NB4 (cell line): ENCODE measurements around the gene UMAD1.
"Not testable (repeated sequence)": the region's sequence is repeated elsewhere in the genome, so short reads cannot be mapped to it uniquely, and the experiment has no call there.

Source experiments
- DNase-seq: peaks from one replicate; pipeline ENCODE4 v3.0.0; 2010; ENCODE audit warnings: low read depth
- H3K4me3 ChIP-seq: one replicate; pipeline ENCODE4 v1.5.1; 2011; ENCODE audit warnings: mild to moderate bottlenecking, low read depth, low read length, moderate library complexity
- CTCF ChIP-seq: IDR thresholded peaks from one replicate; pipeline ENCODE4 v1.5.1; 2012; ENCODE audit warnings: low read depth, low read length
- MYC ChIP-seq: IDR thresholded peaks from 2 replicates; pipeline ENCODE4 v1.6.1; 2011; ENCODE audit warnings: low read depth, low read length
- POLR2A ChIP-seq: IDR thresholded peaks from 2 replicates; pipeline ENCODE4 v1.6.1; 2011; ENCODE audit warnings: mild to moderate bottlenecking; ENCODE audit not compliant: insufficient read length; ENCODE audit errors: extremely low read depth
- TF ChIP-seq, protein P1 (sequence below): IDR thresholded peaks from 2 replicates; pipeline ENCODE4 v1.6.1; 2011; ENCODE audit warnings: low read depth, low read length

UMAD1 gene

DNA sequence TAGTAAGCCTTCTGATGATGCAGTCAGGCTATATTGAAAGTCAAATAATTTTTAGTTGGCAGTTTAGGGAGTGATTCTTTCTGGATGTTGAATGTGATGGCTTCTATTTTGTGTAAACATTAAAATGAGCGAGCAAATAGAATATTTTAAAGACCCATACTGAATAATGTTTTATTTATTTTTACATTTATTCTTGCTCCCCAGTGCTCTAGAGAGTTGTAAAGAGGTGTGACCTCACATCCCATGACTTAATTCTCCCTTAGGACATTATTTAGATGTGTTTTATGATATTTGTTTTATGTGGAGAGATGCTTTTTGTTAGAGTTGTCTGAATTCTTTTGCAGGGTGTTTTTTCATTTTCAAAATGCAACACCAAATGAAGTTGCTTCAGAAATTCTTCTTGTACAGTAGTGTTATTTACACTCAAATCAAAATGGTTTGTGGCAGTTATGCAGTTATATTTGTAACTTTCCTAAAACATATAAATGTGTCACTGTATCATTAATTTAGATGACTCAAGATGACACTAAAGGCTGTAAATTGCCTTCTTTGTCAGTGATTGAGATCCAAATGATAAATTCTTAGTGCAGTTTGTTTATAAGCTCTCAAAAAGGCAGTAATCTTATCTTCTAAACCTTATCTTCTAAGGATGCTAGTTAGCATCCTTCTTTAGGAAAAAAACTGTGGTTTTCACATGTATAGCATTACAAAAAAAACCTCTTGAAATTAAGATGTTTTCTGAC is 12.4 kb downstream of the UMAD1 start:
- TF ChIP-seq, protein P1, sequence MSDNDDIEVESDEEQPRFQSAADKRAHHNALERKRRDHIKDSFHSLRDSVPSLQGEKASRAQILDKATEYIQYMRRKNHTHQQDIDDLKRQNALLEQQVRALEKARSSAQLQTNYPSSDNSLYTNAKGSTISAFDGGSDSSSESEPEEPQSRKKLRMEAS, result no peak
- TF ChIP-seq CTCF, result no peak
- TF ChIP-seq MYC, result no peak
- no peak for TF ChIP-seq POLR2A
- no peak for DNase-seq
- H3K4me3 ChIP-seq, result no peak overlapping the region

- DNase-seq, result peak; percentile 59
- no peak overlapping the region for H3K4me3 ChIP-seq
- TF ChIP-seq CTCF (peak; percentile 56), MYC (no peak), POLR2A (no peak)
- TF ChIP-seq, protein P1, result no peak
These were observed 13.1 kb downstream of the UMAD1 start for GRCh38 chr7:7653593-7654187.

GRCh38 chr7:7654964-7655715 is 14.6 kb downstream of the UMAD1 start:
- H3K4me3 ChIP-seq, result no peak overlapping the region
- no peak for DNase-seq
- no peak for TF ChIP-seq CTCF
- TF ChIP-seq, protein P1, result no peak
- no peak for TF ChIP-seq POLR2A
- no peak for TF ChIP-seq MYC

GRCh38 chr7:7656459-7656858 is 15.9 kb downstream of the UMAD1 start:
- not testable (repeated sequence) for H3K4me3 ChIP-seq, DNase-seq

DNA sequence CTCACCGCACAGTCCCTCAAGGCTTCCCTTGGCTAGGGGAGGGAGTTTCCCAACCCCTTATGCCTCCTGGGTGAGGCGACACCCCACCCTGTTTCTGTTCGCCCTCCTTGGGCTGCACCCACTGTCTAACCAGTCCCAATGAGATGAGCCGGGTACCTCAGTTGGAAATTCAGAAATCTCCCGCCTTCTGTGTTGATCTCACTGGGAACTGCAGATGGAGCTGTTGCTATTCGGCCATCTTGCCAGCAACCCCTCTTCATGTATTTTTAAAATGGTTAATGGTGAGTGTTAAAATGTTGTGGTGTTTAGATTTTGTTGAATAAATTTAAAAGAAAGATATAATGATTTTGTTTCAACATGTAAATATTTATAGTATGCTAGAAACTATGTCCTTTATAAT is 22.0 kb downstream of the UMAD1 start:
- TF ChIP-seq MYC (no peak), POLR2A (no peak), CTCF (peak; percentile 13)
- TF ChIP-seq, protein P1, result no peak
- no peak overlapping the region for H3K4me3 ChIP-seq
- no peak for DNase-seq

GRCh38 chr7:7664291-7664690 is 23.7 kb downstream of the UMAD1 start:
- TF ChIP-seq POLR2A (no peak), CTCF (no peak)
- DNase-seq, result no peak
- H3K4me3 ChIP-seq, result no peak overlapping the region
